Astrocyte of the hippocampus (primary cell): Measurements from ENCODE around the gene S100A10.

Experiments used
- DNase-seq: peaks from one replicate; pipeline ENCODE4 v3.0.0; 2011; ENCODE audit warnings: low read depth, low spot score

S100A10 gene

DNA sequence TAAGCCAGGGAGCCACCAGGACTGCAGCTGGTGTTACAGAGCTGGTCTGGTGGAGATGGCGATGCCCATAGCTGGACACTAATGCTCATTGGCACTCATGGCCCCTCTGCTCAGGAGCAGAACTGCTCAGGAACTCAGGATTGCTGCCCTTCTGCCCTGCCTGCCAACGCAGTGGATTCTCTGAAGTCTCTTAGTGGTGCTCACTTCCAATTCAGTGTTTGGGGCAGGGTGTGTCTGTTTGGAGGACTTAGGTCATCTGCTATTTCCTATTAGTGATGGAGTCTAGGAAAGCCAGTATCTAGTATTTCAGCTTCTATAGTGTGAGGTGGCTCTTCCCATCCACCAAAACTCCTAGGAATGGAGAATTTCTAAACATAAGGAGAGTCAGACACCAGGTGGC, 29.1 kb downstream of the S100A10 start:
- no peak for DNase-seq

DNA sequence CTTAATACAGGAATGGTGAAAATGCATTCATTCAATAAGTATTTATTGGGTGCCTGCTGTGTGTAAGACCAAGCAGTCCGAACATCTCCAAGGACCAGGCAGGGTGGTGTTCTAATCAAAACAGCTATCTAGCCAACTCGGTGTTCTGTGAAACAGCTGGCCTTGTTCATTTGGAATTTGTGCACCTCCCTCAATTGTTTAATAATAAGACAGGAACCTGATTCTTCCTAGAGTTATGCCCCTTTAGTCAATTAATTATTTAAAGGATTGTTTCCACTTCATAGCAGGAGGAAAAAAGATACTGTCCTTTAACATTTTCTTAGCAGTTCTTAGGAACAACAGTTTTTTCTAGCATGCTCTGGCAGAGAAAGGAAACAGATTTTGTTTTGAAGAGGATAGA, 30.4 kb downstream of the S100A10 start:
- no peak for DNase-seq

- no peak for DNase-seq
Measured at GRCh38 chr1:151961833-151962232, 31.8 kb downstream of the S100A10 start.

DNA sequence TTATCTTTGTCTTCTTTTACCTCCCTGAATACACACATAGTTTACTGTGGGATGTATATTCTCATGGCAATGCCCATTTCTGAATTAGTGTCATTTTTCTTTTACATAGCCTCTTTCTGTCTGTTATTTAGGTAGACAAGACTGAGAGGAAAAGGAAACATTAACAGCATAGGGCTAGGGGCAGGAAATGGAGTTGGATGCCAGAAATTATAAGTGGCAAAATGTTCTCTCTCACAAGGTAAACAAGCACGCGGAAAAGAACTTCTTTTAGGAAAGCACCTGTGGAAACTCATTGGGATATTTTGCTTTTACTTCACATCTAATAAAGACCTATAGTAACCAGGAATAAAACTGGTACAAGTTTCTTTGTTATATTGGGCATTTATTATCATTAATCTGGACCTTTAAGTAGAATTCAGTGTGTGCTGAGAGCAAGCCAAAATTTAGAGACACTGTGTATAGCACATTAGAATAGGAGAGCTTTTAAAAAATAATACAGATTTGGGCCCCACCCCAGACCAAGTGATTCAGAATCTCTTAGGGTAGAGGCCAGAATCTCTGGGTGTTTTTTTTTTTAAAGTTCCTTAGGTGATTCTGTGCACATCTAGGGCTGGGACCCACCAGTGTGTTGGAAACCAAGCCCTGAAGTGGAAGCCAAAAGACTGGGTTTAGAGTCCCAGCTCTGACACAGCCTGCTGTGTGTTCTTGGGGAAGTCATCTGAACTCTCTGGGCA, 32.7 kb downstream of the S100A10 start:
- no peak for DNase-seq

DNA sequence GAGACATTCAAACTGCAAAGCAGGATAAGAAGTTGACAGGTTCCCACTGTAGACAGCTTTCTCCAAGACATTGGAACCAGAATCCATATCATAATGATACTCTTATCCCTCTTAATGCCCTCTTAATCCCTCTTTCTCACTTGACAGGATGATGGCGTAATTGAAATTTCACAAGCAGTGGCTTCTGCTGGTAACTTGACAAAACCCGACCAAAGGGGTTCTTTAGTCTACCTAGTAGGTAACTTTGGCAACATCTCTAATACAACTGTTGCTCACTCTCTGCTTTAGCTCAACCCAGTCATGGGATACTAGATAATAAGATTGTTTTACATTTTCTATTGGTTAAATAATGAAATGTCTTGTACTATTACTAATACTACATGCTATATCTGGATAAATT, 34.7 kb downstream of the S100A10 start:
- no peak for DNase-seq

DNA sequence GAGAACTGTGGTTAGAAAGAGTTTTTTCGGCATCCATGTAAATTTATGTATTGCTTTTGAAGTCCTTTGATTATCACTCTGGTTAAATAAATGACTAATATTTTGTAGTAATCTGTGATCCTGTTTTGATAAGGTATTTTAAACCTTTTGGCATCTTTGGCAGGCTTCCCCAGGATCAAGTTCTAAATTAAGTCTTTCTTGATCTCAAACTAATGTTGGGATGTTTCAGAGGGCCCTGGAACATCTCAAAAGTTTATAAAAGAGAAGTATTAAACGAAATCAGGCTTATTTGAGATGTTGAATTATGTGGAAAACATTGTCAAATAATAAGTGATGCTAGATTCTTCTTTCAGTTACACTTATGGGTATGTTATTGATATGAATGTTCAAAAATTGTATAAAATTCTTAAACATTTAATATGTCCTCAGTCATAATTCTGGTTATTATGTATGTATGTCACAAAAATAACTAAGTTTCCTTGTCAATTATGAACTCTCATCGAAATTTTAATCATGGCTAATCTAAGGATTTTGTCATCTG, 36.6 kb downstream of the S100A10 start:
- DNase-seq: no peak

DNA sequence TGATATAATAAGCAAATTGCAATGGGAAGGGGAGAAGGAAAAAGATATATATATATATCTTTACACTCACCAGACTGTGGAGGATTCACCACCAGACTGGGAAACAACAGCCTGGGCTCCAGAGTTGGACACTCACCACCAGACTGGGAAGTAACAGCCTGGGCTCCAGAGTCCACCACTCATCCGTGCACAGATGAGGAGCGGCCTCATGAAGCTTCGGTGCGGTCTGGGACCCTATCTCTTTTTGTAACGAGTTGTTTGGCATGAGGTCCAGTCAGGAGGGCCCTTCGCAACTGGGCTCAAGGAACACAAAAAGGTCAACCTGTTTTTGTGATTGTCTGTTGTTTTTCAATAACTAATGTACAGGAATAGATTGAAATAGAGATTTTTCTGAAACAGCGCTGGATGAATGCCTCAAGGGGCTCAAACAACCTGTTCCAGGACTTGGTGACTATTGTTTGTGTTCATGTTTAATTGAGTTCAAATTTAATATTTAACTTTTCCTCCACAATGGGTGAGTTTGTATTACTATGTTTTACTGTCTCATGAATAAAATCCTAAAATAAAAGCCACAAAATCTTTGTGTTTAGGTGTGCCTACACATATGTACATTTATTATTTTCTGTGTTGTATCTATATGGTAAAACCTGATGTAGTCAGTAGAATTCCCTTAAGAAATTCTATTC, 40.1 kb downstream of the S100A10 start:
- DNase-seq: no peak

GRCh38 chr1:151952811-151953210, 40.8 kb downstream of the S100A10 start:
- DNase-seq: no peak

GRCh38 chr1:151949371-151950193, 44.1 kb downstream of the S100A10 start:
- peak; percentile 20 for DNase-seq

DNA sequence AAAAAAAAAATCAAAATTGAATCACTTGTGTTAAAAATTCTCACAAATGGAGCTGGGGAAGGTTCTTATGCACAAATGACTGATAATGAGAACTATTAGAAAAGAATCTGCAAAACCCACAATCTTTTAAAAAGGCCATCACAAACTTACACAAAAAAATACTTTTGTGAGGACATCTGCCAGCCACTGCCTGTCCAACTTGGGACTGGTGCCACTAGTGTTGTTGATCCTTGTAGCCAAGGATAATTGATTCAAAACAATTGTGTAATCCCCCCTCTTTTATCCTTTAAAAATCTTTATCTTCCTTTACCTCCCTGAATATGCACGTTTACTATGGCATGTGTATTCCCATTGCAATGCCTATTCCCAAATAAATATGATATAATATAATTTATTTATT, 45.2 kb downstream of the S100A10 start:
- DNase-seq: no peak

GRCh38 chr1:151947140-151947539, 46.5 kb downstream of the S100A10 start:
- no peak for DNase-seq

DNA sequence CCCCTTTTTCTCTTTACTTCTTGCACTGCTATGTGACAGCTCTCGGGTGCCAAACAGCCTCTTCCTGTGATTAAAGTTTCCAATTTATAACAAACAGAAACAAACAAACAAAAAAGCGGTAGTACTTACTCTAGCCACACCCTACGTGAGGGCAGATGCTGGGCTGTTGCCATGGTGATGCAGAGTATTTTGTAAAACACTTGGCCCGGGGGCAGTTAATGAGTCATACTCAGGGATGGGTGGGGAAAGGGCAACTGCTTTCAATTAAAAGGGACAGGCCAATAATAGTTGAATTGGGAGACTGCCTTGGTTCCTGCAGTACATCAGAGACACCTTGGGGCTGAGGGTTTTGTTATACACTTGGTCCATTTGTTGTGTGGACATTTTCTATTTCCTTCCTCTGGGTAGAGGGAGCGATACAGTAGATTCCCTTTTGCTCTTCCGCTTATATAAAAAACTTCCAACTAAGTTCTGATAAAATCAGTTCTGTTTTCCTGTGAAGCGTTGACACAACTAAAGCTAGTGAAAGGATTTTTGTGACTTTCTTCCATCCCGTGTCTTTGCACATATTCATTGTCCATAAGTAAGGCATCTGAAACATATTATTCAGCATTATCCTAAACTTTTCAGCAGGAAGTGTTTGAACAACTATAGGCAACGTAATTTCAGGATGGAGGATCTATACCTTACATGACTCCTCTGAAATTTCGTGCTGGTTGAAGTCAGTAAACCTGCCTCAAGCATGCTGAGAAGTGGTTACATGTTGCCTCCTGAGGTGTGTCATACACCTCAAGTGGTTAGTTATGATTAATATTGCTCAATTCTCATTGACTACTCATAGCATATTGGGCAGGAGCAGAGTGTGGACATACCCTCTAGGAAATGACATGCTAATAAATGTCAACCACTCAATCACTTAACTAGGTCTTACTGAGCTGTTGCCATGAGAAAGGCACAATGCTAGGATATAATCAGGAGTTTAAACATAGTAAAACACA, 47.6 kb downstream of the S100A10 start:
- DNase-seq: peak; percentile 95

- peak; percentile 10 for DNase-seq
Measured at GRCh38 chr1:151944857-151945575, 48.6 kb downstream of the S100A10 start.

DNA sequence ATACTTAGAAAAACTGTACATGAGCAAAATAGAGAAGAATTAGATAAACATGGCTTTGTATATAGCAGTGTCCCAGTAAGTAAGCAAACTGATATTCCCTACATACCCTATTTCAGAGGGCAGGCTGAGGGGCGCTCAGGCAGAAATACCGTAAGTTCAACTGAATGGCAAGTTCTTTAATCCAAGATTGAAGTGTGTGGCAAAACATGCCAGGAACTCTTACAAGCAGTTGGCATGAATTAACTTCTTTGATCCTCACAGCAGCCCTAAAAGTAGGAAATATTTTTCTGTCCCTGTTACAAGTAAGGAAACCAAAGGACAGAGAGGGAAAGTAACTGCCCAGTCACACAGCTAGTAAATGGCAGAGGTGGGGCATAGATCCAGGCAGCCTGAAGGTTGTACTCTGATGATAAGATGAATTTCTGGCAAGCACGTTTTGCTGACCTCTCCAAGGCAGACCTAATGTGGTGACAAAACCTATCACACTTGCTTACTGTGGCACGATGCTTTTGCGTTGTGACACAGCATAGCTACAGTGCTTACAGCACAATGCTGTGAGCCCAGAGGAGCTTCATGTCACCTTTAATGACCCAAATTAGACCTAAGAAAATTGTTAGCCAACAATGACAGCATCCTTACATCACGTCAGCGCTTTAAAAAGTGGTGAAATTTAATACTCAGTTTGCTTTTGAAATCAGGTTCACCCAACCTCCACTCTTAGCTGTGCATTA, 49.4 kb downstream of the S100A10 start:
- peak; percentile 39 for DNase-seq

GRCh38 chr1:151943591-151943990, 50.1 kb downstream of the S100A10 start:
- no peak for DNase-seq

GRCh38 chr1:151942882-151943281, 50.8 kb downstream of the S100A10 start:
- peak; percentile 19 for DNase-seq

DNA sequence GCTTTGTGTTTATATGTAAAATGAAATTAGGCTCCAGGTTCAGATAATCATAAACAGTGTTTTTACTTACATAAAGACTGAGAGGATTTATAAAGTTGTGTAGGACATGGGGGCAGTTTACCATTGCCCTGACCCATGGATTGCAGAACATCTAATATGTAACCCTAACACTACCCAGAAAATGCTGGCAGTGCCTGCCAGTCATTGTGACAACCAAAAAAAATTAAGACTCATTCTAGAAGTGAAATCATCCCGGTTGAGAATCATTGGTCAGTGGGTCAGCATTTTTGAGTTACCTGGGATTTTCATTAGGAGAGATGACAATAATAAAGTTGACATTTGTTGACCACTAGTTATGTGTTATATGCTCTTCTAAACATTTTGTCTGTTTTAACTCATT, 53.1 kb downstream of the S100A10 start:
- DNase-seq: no peak

GRCh38 chr1:151939779-151940178, 53.9 kb downstream of the S100A10 start:
- no peak for DNase-seq

DNA sequence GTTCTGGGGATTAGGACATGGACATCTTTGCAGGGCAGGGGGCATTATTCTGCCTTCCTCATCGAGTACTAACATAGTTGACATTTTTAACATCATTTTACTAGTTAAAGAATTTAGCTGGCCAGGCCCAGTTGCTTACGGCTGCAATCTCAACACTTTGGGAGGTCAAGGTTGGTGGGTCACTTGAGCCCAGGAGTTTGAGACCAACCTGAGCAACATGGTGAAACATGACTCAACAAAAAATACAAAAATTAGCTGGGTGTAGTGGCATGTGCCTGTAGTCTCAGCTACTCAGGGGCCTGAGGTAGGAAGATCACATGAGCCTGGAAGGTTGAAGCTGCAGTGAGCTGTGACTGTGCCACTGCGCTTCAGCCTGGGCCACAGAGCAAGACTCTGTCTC, 54.5 kb downstream of the S100A10 start:
- no peak for DNase-seq

DNA sequence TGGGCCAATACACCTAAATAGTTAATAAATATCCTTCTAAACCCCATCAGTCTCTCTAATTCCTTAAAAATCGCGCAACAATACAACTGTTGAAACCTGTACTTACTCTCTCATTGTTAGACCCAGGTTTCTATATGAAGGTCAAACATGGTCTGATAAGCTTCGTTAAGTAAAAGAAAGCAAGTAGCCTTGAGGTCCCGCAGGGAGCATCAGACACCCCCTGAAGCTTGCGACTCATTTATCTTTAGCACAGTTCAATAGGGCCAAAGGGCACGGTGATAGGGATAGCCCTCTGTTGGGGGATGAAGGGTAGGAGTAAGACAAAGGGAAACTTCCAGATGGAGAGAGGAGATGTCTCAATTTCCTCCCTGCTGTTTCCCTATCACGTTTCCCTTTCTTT, 57.0 kb downstream of the S100A10 start:
- no peak for DNase-seq
